GM18499 (cell line): ENCODE results near the gene OPA1.

ENCODE experiments used
- ATAC-seq: cut with Tn5 transposase; IDR thresholded peaks from one replicate; pipeline ENCODE4 v1.9.1; 2021; ENCODE audit warnings: moderate number of reproducible peaks; ENCODE audit not compliant: insufficient read depth, unreplicated experiment

Gene OPA1, protein sequence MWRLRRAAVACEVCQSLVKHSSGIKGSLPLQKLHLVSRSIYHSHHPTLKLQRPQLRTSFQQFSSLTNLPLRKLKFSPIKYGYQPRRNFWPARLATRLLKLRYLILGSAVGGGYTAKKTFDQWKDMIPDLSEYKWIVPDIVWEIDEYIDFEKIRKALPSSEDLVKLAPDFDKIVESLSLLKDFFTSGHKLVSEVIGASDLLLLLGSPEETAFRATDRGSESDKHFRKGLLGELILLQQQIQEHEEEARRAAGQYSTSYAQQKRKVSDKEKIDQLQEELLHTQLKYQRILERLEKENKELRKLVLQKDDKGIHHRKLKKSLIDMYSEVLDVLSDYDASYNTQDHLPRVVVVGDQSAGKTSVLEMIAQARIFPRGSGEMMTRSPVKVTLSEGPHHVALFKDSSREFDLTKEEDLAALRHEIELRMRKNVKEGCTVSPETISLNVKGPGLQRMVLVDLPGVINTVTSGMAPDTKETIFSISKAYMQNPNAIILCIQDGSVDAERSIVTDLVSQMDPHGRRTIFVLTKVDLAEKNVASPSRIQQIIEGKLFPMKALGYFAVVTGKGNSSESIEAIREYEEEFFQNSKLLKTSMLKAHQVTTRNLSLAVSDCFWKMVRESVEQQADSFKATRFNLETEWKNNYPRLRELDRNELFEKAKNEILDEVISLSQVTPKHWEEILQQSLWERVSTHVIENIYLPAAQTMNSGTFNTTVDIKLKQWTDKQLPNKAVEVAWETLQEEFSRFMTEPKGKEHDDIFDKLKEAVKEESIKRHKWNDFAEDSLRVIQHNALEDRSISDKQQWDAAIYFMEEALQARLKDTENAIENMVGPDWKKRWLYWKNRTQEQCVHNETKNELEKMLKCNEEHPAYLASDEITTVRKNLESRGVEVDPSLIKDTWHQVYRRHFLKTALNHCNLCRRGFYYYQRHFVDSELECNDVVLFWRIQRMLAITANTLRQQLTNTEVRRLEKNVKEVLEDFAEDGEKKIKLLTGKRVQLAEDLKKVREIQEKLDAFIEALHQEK

DNA sequence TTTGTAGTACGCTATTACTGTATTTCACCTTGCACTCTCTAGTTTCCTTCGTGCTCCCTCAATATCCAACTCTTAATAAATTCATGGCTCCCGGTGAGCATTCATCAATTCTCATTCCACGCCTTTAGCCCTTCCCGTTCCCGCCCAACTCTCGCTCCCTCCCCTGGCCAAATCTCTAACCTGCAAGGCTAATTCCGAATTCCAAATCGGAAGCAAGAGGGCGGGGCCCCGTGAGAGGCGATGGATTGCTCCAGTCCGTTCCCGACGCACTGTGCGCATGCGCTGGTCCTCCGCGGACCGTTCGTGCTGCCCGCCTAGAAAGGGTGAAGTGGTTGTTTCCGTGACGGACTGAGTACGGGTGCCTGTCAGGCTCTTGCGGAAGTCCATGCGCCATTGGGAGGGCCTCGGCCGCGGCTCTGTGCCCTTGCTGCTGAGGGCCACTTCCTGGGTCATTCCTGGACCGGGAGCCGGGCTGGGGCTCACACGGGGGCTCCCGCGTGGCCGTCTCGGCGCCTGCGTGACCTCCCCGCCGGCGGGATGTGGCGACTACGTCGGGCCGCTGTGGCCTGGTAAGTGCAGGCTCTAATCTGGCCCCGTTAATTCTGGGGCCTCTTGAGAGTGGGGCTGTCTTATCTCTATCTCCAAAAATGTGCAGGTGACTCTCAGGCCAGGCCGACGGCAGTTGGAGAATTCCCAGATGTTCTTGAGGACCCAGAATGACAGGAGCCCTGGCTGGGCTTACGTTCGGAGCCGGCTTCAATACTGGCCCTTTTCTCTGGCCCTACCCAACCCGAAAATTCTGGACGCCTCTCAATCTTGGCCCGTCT, at the start of gene OPA1:
Gene OPA1, plus strand, starts transcription at position 368 of the 827 bp plus-strand sequence. Its CDS starts 170 bp downstream, at position 538.
- peak; percentile 98 for ATAC-seq

DNA sequence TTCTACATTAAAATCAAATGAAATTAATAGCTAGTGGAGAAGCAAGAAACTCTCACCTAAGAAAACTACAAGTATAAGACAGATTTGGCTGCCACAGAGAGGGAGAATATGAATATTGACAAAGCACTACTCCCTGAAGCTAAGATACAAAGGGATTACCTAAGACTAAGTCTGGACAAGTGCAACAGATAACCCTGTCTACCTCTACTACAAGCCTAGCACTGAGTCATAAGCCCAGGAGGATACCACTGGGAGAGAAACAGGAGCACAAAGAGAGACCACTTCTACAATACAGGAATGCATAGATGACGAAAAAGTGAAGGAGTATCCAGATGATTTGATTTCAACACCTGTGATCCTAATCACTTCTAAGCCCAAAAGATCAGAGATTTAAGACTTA, 48.7 kb upstream of the OPA1 start:
- no peak for ATAC-seq

DNA sequence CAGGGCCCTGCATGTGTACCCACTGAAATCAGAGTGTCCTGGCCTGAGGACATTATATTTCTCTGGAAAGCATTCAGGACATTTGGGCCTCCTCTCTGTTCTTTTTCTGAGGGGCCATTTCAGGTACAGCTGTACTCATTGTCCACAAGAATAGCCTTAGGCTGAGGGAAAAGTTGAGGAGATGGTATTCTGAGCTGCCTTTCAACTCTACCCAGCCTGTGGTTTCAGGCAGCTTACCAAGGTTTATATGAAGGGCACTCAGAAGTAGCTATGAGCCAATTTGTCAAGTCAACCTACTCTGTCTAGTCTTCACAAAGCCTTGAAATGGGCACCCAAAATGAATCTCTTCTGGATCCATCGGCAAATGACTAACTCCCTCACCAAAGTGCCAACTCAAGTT, 47.7 kb upstream of the OPA1 start:
- no peak for ATAC-seq

DNA sequence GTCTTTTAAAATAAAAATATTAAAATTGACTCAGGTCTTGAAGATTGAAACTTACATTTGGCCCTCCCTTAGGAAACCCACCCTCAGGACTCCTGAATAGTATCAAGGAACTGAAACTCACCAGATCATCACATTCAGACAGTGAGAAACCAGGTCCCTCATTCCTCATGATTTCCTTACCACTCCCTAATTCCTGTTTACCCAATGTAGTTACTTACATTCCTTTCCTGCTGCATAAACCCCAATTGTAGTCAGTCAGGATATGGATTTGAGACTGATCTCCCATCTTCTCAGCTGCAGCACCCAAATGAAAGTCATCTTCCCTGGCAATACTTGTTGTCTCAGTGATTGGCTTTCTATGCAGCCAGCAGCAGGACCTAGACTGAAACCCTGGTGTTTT, 46.9 kb upstream of the OPA1 start:
- no peak for ATAC-seq

DNA sequence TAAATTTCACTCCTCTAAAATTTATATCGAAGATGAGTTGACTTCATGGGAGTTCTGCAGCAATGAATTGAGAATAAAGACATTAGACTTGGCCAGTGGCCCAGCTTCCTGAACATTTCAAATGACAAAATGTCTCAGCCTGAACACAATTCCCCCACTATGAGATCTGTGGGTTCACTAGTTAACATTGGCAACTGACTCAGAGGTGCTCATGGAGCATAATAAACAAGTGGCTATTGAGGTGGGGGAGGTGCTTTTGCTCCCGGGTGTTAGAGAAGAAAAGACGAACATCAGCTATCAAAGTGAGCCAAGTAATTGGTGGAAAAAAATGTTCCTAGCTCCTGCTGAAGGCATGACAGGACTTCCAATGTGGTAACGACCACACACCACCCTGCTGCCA, 44.6 kb upstream of the OPA1 start:
- ATAC-seq, result no peak

DNA sequence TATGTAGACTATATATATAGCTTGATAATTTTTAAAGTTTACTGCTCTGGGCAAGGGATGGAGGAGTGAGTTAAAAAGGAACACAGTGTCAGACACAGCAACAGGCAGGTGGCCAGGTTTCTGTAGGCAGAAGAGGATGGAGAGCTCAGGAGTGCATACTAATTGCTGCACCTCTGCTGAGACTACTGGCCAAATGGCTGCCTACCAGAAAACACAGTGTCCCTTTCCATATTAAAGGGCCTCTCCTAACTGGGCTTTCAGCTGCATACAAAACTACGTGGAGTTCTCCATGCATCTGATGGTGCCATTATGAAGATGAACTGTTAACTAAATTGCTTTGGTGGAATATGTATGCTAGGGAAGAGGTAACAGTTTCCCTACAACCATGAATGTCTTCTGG, 40.1 kb upstream of the OPA1 start:
- no peak for ATAC-seq

DNA sequence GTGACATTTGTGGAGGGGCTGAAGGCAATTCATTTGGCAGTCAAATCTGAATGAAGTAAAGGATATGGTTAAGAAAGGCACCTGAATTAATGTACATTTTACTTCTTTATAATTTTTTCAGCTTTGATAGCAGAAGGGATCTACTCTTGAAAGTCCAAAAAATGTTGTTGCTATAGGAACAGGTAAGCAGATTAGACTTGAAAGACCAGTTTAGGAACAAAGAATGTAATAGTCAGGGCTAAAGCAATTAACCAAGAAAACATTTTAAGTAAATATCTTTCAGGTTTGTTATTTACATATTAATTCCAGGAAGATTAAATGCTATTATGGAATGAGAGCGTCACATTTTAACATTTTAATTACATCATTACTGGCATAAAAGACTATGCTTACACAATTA, 39.4 kb upstream of the OPA1 start:
- ATAC-seq, result no peak

DNA sequence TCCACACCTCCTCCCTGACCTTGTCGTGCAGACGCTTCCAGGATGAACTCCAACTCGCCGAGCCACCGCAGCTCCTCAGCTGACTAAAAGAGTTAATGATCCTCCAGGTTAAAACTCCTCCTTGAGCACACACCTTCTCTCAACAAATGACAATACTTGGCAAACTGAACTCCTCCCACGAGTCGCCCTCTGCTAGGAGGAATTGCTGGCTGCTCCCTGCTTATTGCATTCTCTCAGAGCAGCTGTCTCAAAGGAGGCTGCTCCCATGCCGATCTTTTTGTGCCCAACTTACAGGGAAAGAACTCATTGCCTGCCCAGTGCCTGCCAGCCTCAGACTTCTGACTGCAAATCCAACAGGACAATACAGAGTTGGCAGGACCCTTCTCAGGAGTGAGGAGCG, 38.2 kb upstream of the OPA1 start, which contains the start of gene ATP13A4:
Gene ATP13A4, minus strand, starts transcription at position 85 of the 400 bp plus-strand sequence. CDS start 96 bp downstream, outside the sequence.
- no peak for ATAC-seq

DNA sequence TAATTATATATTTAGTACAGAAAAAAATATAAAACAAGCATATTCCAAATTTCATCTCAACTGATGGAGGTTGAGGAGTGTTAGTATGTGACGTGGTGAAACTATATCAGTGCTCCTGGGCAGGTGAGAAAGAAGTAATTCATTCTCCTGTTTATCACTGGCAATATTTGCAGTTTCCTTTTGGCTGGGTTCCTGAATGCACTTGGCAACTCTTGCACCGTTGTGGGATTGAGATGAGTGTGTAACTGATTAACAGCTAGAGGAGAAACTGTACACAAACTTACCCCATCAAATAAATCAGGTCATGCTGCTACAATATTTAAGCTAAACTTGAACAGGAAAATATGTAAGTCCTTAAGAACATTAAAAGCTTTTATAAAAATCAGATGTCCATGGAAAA, 36.2 kb upstream of the OPA1 start:
- no peak for ATAC-seq

DNA sequence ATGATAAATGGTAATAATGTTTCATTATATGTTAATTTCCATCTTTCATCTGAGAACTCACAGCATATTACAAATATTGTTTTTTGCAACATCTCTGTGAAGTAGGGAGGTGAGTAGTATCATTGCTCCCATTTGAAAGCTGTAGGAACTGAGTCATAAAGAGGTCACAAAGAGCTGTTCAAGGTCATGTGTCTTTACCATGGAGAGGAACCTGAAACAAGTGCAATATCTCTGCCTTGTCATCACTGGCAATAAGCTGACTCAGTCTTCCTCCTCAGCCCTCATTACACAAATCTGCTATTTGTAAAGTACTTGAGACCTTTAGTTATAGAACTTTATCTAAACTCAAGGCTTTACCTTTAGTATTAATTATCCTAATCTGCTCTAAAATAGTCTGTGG, 33.9 kb upstream of the OPA1 start:
- ATAC-seq, result no peak

DNA sequence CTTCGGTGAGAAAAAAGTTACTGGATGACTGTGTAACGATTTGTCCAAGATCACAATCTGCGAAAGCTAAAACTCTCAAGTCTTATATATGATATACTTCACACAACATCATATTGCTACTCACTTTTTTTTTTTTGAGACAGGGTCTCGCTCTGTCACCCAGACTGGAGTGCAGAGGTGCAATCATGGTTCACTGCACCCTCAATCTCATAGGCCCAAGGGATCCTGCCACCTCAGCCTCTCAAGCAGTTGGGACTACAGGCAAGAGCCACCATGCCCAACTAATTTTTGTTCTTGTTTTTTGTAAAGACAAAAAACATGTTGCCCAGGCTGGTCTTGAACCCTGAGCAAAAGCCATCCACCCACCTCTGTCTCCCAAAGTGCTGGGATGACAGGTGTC, 32.9 kb upstream of the OPA1 start:
- no peak for ATAC-seq

DNA sequence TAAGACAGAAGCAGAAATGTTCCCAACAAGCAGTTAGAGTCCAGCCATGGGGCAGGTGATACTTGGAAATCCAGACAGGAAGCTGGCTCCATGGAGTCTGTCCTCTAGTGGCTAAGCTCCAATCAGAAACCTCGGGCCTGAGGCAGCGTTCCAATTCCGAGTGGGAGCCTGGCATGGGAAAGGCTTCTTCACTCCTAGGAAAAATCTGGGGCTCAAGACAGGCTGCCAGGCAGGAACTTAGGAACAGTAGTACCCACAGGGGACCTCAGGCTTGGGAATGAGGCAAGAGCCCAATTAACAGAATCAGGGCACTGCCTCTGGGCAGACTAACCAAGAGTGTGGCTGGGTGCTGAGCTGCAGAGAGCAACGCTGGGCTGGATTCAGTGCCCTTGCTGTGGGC, 32.1 kb upstream of the OPA1 start:
- no peak for ATAC-seq

DNA sequence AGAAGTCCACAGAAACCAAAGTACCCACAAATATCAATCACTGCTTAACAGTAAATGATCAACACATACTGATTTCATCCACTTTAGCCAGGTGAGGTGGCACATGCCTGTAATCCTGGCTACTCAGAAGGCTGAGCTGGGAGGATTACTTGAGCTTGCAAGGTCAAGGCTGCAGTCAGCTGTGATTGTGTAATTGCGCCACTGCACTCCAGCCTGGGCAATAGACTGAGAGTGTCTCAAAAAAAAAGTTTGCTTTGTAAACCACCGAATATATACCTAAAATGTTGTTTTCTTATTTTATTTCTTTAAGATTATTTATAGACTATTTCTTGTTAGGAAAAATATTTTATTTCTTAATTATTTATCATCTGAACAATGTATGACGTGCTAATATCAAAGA, 29.6 kb upstream of the OPA1 start:
- ATAC-seq, result no peak

DNA sequence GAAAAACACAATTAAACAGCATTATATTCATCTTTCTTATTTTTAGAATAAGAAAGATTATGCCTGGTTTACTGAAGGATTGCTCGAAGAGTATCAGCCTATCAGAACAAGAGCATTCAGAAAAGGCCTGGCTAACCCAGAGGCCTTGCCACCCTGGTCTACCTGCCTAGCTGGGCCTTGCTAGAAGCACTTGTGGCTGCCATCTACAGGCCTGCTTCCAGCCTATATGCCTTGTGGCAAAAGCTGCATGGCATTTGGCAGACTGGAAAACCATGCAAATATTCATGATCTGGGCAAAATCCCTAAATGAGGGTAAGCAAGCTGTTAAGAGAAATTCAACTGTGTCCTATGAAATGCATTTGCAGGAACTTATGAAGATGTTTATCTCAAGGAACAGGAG, 29.0 kb upstream of the OPA1 start:
- no peak for ATAC-seq

DNA sequence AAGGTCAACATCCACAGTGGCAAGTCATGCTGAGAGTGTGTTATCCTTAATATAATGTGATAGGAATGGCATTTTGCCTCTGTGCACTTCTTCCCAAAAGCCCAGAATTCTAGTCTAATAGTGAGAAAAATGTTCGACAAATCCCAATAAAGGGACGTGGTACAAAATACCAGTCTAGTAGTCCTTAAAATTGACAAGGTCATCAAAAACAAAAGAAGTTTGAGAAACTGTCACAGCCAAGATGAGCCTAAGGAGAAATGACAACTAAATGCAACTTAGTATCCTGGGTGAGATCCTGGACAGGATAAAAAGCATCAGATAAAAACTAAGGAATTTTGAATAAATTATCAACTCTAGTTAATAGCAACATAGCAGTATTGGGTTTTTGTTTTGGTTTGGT, 23.9 kb upstream of the OPA1 start:
- no peak for ATAC-seq

DNA sequence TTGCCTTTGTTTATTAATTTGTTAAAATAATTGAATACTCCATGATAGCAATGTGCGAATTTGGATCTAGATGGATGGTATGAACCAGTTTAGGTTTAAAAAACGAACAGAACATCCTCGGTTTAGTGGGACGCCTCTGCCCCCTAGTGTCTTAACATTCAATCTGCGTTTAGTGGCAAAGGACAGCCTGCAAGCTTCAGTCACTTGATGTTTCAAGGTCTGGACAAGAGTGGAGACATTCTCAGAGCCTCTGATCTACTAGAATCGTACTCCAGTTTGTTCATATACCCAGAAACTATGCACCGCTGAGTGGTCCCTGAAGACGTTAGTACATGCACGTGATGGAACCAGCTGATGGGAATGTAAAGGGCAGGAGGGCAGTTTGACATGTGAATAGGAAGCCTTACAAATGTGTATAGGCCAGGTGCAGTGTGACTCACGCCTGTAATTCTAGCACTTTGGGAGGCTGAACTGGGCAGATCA, 20.5 kb upstream of the OPA1 start:
- ATAC-seq, result peak; percentile 63

DNA sequence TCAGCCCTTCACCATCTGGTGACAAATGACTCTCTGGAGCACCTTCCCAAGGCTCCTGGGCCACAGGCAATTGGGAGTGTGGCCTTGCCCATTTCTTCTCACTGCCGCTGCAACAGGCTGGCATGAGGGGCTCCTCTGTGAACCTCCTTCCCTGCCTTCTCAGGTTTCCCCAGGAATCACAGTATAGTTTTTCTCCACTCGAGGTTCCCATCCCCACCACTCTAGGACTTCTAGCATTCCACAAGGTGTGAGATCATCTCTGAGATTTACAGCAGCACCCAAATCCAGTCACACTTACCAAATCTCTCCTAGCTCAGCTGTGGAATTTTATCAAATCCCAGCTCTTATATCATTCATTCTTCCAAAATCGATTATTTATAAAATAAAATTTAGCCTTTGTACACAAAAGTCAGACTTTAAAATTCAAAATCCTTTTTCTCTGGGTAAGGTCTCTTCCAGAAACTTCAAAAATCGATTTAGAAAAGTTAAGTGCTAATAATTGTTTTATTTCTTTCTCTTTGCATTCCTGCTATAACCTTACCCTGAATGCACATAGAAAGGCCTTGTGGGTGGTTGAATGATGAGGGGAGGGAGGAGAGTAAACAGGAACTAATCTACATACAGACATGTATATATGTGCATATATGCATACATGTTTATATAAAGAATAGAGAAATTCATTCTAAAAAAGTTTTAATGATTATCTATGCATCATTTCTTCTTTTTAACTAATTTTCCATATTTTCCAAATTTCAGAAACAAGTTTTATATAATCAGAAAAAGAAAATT, 19.4 kb upstream of the OPA1 start:
- no peak for ATAC-seq

DNA sequence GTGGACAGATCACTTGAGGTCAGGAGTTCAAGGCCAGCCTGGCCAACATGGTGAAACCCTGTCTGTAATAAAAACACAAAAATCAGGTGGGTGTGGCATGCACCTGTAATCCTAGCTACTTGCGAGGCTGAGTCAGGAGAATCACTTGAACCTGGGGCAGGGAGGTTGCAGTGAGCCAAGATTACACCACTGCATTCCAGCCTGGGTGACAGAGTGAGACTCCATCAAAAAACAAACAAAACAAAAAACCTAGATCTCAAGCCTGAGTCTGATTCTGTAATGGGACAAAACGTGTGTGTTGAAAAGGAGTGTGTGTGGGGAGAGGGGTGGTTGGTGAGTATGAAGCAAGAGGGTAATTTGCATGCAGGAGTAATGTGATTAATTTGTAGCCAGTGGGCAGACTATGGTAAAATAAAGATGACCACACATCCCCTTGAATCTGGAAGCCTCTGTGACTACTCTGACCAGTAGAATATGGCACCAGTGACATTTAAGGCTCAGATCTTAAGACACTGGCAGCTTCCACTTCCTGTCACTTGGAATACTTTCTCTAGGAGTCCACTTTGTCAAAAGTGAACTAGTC, 18.4 kb upstream of the OPA1 start:
- no peak for ATAC-seq

DNA sequence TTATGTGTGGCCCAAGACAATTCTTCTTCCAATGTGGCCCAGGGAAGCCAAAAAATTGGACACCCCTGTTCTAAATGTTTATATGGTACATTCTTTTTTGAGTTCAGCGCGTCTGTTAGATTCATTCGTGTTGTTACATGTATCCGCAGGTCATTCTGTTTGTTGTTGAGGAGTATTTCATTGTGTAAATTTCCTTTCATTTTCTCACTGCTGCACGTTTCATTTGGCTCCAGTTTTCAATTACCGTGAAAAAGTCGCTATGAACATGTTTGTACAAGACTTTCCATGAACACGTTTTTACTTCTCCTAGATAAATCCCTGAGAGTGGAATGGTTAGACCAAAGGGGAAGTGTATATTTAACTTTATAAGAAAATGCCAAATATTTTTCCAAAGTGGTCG, 7.5 kb upstream of the OPA1 start:
- no peak for ATAC-seq
